ENCODE data around the gene SUPT16H. TPM values are rescaled to one million over a fixed set of nuclear protein-coding genes. Genes with fewer than 3 reads are reported as not detected.
A peak's percentile ranks its signal among the peaks of the same experiment; 100 is the strongest.

Gene SUPT16H
- polyA plus RNA-seq, 2 of the 4 experiments (the other 2 are of a cell fraction) = 121 to 131 TPM

- FAIRE-seq = no peak
- ChIA-PET CTCF (interaction anchor here (0.6 to 1.2 kb wide), 3 partner anchors 9 to 145 kb away, joined by 3 to 4 read pairs (median 3); no protein-coding TSS in a partner anchor), POLR2A (interaction anchor here (1.0 kb wide), 1 partner anchor 8 kb away, joined by 4 read pairs; no protein-coding TSS in a partner anchor)
- no peaks in the 10 kb centered on the region for H3K9me3 ChIP-seq
- 76% methylated on average over 2 of the region's 2 CpGs for WGBS (ENCODE audit: missing lambda C conversion rate)
- ATAC-seq = no peak
- no peak for TF ChIP-seq CHD4 (IDR thresholded peaks at IDR 0.05; ENCODE audit: borderline replicate concordance)
- H3K4me3 ChIP-seq = no peak overlapping the region
- no peak overlapping the region for H3K27ac ChIP-seq
- peaks cover 18% of the 10 kb centered on the region for H3K4me1 ChIP-seq
- DNase-seq (ENCODE audit: low read depth in 1 of 2, low spot score in 1 of 2) = no peak
- no peak overlapping the region for H3K4me2 ChIP-seq
These were observed 72.2 kb downstream of the SUPT16H start for GRCh38 chr14:21311614-21312013.

DNA sequence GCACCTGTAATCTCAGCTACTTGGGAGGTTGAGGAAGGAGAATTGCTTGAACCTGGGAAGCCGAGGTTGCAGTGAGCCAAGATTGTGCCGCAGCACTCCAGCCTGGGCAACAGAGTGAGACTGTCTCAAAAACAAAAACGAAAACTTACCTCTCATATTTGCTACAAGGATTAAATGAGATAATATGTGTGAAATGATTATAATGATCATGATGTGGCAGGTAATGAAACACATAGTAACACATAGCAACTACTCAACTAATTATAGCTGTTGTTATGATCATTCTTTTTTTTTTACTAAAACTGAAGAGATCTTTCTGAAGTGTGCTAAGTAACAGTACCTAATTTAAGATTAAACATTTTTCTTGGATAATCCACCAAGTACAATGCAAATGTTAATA lies 73.9 kb downstream of the SUPT16H start:
- no peak for DNase-seq (ENCODE audit: low read depth in 1 of 2, low spot score in 1 of 2)
- WGBS (ENCODE audit: missing lambda C conversion rate) = 94% methylated on average over 3 of the region's 3 CpGs
- H3K4me3 ChIP-seq = no peak overlapping the region
- no peak overlapping the region for H3K4me2 ChIP-seq
- ATAC-seq = no peak
- TF ChIP-seq JUN (IDR thresholded peaks at IDR 0.05) (no peak), SMC3 (IDR thresholded peaks at IDR 0.05) (no peak), ZFP36 (IDR thresholded peaks at IDR 0.05; ENCODE audit: borderline replicate concordance, partially characterized antibody) (no peak), HEYL (CRISPR knock-in tag; IDR thresholded peaks at IDR 0.05) (no peak), RARB (CRISPR knock-in tag; IDR thresholded peaks at IDR 0.05) (no peak), MAZ (IDR thresholded peaks at IDR 0.05; ENCODE audit: borderline replicate concordance, low read depth, low read length) (no peak), PBX3 (IDR thresholded peaks at IDR 0.05) (no peak), PHF8 (IDR thresholded peaks at IDR 0.05; ENCODE audit: borderline replicate concordance, low read depth) (no peak), CHD2 (IDR thresholded peaks at IDR 0.05; ENCODE audit: low read length, partially characterized antibody) (no peak), TFCP2L1 (CRISPR knock-in tag; IDR thresholded peaks at IDR 0.05) (no peak), ZC3H11A (IDR thresholded peaks at IDR 0.05) (no peak), RAD21 (conservative IDR thresholded peaks at IDR 0.05 in 1 of 2, IDR thresholded peaks at IDR 0.05 in 1 of 2) (no peak), CBX2 (IDR thresholded peaks at IDR 0.05; ENCODE audit: borderline replicate concordance, low read depth) (no peak), ZSCAN20 (CRISPR knock-in tag; IDR thresholded peaks at IDR 0.05) (no peak)
- TF ChIP-seq, protein P1, sequence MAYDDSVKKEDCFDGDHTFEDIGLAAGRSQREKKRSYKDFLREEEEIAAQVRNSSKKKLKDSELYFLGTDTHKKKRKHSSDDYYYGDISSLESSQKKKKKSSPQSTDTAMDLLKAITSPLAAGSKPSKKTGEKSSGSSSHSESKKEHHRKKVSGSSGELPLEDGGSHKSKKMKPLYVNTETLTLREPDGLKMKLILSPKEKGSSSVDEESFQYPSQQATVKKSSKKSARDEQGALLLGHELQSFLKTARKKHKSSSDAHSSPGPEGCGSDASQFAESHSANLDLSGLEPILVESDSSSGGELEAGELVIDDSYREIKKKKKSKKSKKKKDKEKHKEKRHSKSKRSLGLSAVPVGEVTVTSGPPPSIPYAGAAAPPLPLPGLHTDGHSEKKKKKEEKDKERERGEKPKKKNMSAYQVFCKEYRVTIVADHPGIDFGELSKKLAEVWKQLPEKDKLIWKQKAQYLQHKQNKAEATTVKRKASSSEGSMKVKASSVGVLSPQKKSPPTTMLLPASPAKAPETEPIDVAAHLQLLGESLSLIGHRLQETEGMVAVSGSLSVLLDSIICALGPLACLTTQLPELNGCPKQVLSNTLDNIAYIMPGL (CRISPR knock-in tag; IDR thresholded peaks at IDR 0.05; ENCODE audit: borderline replicate concordance) = no peak
- TF ChIP-seq, protein P2, sequence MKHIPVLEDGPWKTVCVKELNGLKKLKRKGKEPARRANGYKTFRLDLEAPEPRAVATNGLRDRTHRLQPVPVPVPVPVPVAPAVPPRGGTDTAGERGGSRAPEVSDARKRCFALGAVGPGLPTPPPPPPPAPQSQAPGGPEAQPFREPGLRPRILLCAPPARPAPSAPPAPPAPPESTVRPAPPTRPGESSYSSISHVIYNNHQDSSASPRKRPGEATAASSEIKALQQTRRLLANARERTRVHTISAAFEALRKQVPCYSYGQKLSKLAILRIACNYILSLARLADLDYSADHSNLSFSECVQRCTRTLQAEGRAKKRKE (CRISPR knock-in tag; IDR thresholded peaks at IDR 0.05; ENCODE audit: low read depth) = no peak
- H3K9me3 ChIP-seq = no peaks in the 10 kb centered on the region
- no peak for FAIRE-seq
- H3K27ac ChIP-seq = no peak overlapping the region
- ChIA-PET POLR2A (no interaction called here), CTCF (no interaction called here)
- H3K4me1 ChIP-seq = peaks cover 18% of the 10 kb centered on the region

GRCh38 chr14:21309238-21309636 lies 74.6 kb downstream of the SUPT16H start:
- peak overlapping the region; percentile 35; the same call in 2 of the 3 replicates for H3K4me3 ChIP-seq
- TF ChIP-seq RARB (CRISPR knock-in tag; IDR thresholded peaks at IDR 0.05) = 0 out of 2 replicates have a peak, but pooled peaks have one; percentile 7
- no peak for TF ChIP-seq EP300 (IDR thresholded peaks at IDR 0.05)
- H3K27ac ChIP-seq = peak overlapping the region; percentile 77 to 89
- no peak for FAIRE-seq
- DNase-seq (ENCODE audit: low read depth in 1 of 2, low spot score in 1 of 2) = no peak
- H3K9me3 ChIP-seq = no peaks in the 10 kb centered on the region
- ATAC-seq = peak in 1 of 2 experiments; percentile 8; a peak in 2 of 6 replicates
- H3K4me2 ChIP-seq = peak overlapping the region; percentile 78
- ChIA-PET POLR2A (interaction anchor here (1.2 to 1.4 kb wide), 3 partner anchors 10 to 75 kb away, joined by 5 to 8 read pairs (median 7); partner anchors contain the start of gene SUPT16H), CTCF (no interaction called here)
- 72% methylated on average over 8 of the region's 8 CpGs for WGBS (ENCODE audit: missing lambda C conversion rate)
- H3K4me1 ChIP-seq = peaks cover 18% of the 10 kb centered on the region

Data from A549 (cell line).